Cardiac muscle cell (in vitro differentiated cells and primary cell): ENCODE data around the gene CLCN2. TPM values are rescaled to one million over a fixed set of nuclear protein-coding genes. Genes with fewer than 3 reads are reported as not detected.

Source experiments
- DNase-seq, 2 donors: peaks; one replicate each; pipeline versions ENCODE4 v3.0.0 to v3.0.0-alpha.2; 2010 to 2017; ENCODE audit warnings: low read depth in 1 of 2, low spot score in 1 of 2
- H3K27ac ChIP-seq: fragments of 200-600 bp; sonication (generic); 2 replicates; pipeline ENCODE4 v1.5.1; 2016
- H3K27me3 ChIP-seq: fragments of 200-600 bp; sonication (generic); 2 replicates; pipeline ENCODE4 v1.6.0; 2016; ENCODE audit warnings: control low read depth
- H3K36me3 ChIP-seq: fragments of 200-600 bp; sonication (generic); 2 replicates; pipeline ENCODE4 v1.5.1; 2016; ENCODE audit warnings: control low read depth
- H3K4me1 ChIP-seq: fragments of 200-600 bp; sonication (generic); 2 replicates; pipeline ENCODE4 v1.8.1; 2017; ENCODE audit warnings: low read depth, mild to moderate bottlenecking, mixed run types
- H3K4me3 ChIP-seq: fragments of 200-600 bp; sonication (generic); 2 replicates; pipeline ENCODE4 v1.5.1; 2016; ENCODE audit warnings: mild to moderate bottlenecking
- H3K9me3 ChIP-seq: fragments of 200-600 bp; sonication (generic); 2 replicates; pipeline ENCODE4 v1.5.1; 2017; ENCODE audit warnings: low read depth, mild to moderate bottlenecking, control low read depth
- CTCF ChIP-seq: IDR thresholded peaks from 2 replicates; pipeline ENCODE4 v1.5.1; 2012; ENCODE audit warnings: low read depth, mild to moderate bottlenecking, low read length
- polyA plus RNA-seq: library from polyadenylated mRNA; unstranded; fragments of >200 nt; fragmentation: Nextera tagmentation; extraction: Ambion mirVana; gene quantifications from 2 replicates; pipeline ENCODE4 v1.2.1, GENCODE V29; 2016
- total RNA-seq: library from RNA; depleted of rRNA; stranded (reverse); fragments of >200 nt; gene quantifications from 2 replicates; pipeline ENCODE4 v1.2.3, GENCODE V29; 2016

Gene CLCN2
- total and polyA plus RNA-seq, 2 experiments from 2014 or later: 12.3 to 18.4 TPM

- Histone ChIP-seq H3K27ac (no peak overlapping the region), H3K36me3 (peaks cover 11% of the 10 kb centered on the region), H3K9me3 (no peaks in the 10 kb centered on the region), H3K4me3 (no peak overlapping the region), H3K4me1 (peaks cover 4% of the 10 kb centered on the region), H3K27me3 (no peaks in the 10 kb centered on the region)
- no peak for TF ChIP-seq CTCF
- no peak for DNase-seq
Measured at GRCh38 chr3:184368116-184368515, 6.7 kb upstream of the CLCN2 start.

- Histone ChIP-seq H3K4me3 (no peak overlapping the region), H3K4me1 (peaks cover 4% of the 10 kb centered on the region)
Measured at GRCh38 chr3:184366619-184367289, 5.3 kb upstream of the CLCN2 start.

GRCh38 chr3:184362668-184363546 lies 1.5 kb upstream of the CLCN2 start:
- TF ChIP-seq CTCF: peak; percentile 64
- Histone ChIP-seq H3K9me3 (no peaks in the 10 kb centered on the region), H3K27ac (peak overlapping the region; percentile 100), H3K27me3 (no peaks in the 10 kb centered on the region), H3K36me3 (peaks cover 7% of the 10 kb centered on the region), H3K4me1 (peaks cover 14% of the 10 kb centered on the region), H3K4me3 (peak overlapping the region; percentile 69)
- peak; percentile 98 to 99 for DNase-seq

More at GRCh38 chr3:184366619-184367289, 5.3 kb upstream of the CLCN2 start:
- DNase-seq: peak in 1 of 2 donors; percentile 45
- no peak overlapping the region for H3K27ac ChIP-seq
- no peak for TF ChIP-seq CTCF
- no peaks in the 10 kb centered on the region for H3K27me3 ChIP-seq
- peaks cover 11% of the 10 kb centered on the region for H3K36me3 ChIP-seq
- no peaks in the 10 kb centered on the region for H3K9me3 ChIP-seq

GRCh38 chr3:184361932-184362667 lies 695 bp upstream of the CLCN2 start:
- no peak for TF ChIP-seq CTCF
- Histone ChIP-seq H3K27ac (peak overlapping the region; percentile 100), H3K36me3 (peaks cover 11% of the 10 kb centered on the region), H3K9me3 (no peaks in the 10 kb centered on the region), H3K4me1 (peaks cover 14% of the 10 kb centered on the region), H3K27me3 (no peaks in the 10 kb centered on the region), H3K4me3 (peak overlapping the region; percentile 69)
- DNase-seq: peak; percentile 62 to 69

DNA sequence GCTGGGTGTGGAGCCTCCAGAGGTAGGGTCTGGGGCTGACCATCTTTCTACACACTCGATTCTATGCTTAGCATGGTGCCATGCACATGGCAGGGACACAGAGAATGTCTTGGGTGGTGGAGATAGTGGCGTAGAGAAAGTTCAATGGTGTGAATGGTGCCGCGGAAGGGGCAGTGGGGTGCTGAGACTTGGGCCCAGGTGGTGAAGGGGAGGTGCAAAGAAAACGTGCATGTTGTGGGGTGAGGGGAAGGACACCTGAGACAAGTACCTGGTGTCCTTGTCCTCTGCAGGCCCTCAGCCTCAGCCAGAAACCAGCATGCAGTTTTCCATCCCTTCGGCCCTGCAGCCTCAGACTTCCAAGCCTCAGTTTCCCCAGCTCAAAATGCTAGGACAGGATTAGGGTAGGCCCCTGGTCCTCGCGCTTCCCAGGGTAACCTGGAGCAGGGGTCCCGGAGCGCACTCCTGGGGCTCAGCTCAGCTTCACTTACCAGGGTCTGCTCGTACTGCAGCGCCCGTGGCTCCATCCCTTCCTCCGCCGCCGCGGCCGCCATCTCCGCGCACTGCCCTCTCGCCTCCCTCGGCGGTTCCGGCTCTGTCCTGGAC lies 375 bp downstream of the CLCN2 start:
- DNase-seq: no peak

More for the DNA sequence above, 375 bp downstream of the CLCN2 start:
- Histone ChIP-seq H3K9me3 (no peaks in the 10 kb centered on the region), H3K36me3 (peaks cover 10% of the 10 kb centered on the region), H3K4me3 (peak overlapping the region; percentile 69), H3K27me3 (no peaks in the 10 kb centered on the region), H3K4me1 (peaks cover 14% of the 10 kb centered on the region), H3K27ac (no peak overlapping the region)
- TF ChIP-seq CTCF: no peak
